Measurements from ENCODE around the gene DIRAS1. TPM values are rescaled to one million over a fixed set of nuclear protein-coding genes. Genes with fewer than 3 reads are reported as not detected.

The DIRAS1 gene
- total and polyA plus RNA-seq, 2 of the 4 experiments (the other 2 are of a cell fraction), result 1.4 to 10.3 TPM

- H2AK5ac ChIP-seq (ENCODE audit: low read depth, low read length), result no peak overlapping the region
- H3K23ac ChIP-seq (ENCODE audit: low read depth, low read length), result no peak overlapping the region
- no peak overlapping the region for H3K14ac ChIP-seq (replicated peaks; ENCODE audit: low read depth, low read length)
- ChIA-PET CTCF (no interaction called here), POLR2A (ENCODE audit: unreplicated experiment) (no interaction called here)
- H3K36me3 ChIP-seq (ENCODE audit: control insufficient read depth, insufficient read depth, low read length), result peaks cover 65% of the 10 kb centered on the region
- H3K27me3 ChIP-seq (ENCODE audit: control insufficient read depth, insufficient read depth, low read length), result no peaks in the 10 kb centered on the region
- dilution Hi-C loops (cut with HindIII; ENCODE audit: low sequenced_read_pairs, unreplicated experiment) (no loop called here), intact Hi-C loops (cut with micrococcal nuclease) (no loop called here), in situ Hi-C loops (cut with MboI; ENCODE audit: low sequenced_read_pairs) (no loop called here)
- H2AFZ ChIP-seq (replicated peaks; ENCODE audit: low read length, poor library complexity), result no peak overlapping the region
- H3K27ac ChIP-seq (ENCODE audit: insufficient read depth, low read length), result no peak overlapping the region
- DNase-seq (no peak), ATAC-seq (ENCODE audit: low read depth) (no peak)
- H3K18ac ChIP-seq (ENCODE audit: low read depth, low read length), result no peak overlapping the region
- TF ChIP-seq BHLHE40 (IDR thresholded peaks at IDR 0.05; ENCODE audit: low read depth, low read length) (no peak), MAFK (IDR thresholded peaks at IDR 0.05; ENCODE audit: low read depth, low read length) (no peak), RFX5 (IDR thresholded peaks at IDR 0.05; ENCODE audit: low read depth, low read length) (no peak), RCOR1 (IDR thresholded peaks at IDR 0.05; ENCODE audit: insufficient replicate concordance, low read length) (no peak), SMC3 (IDR thresholded peaks at IDR 0.05; ENCODE audit: low read depth, low read length) (no peak), POLR2A (IDR thresholded peaks at IDR 0.05; ENCODE audit: low read depth, low read length) (no peak), FOS (IDR thresholded peaks at IDR 0.05; ENCODE audit: low read depth, low read length) (no peak), MAZ (IDR thresholded peaks at IDR 0.05; ENCODE audit: borderline replicate concordance, low read depth, low read length) (no peak)
- TF ChIP-seq, protein P1, sequence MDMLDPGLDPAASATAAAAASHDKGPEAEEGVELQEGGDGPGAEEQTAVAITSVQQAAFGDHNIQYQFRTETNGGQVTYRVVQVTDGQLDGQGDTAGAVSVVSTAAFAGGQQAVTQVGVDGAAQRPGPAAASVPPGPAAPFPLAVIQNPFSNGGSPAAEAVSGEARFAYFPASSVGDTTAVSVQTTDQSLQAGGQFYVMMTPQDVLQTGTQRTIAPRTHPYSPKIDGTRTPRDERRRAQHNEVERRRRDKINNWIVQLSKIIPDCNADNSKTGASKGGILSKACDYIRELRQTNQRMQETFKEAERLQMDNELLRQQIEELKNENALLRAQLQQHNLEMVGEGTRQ (IDR thresholded peaks at IDR 0.05; ENCODE audit: low read depth, low read length), result no peak
- H4K91ac ChIP-seq (ENCODE audit: insufficient read depth, low read depth, low read length), result no peak overlapping the region
- no peak overlapping the region for H4K5ac ChIP-seq (ENCODE audit: low read depth, low read length)
- H3K9ac ChIP-seq (ENCODE audit: low read depth, low read length), result no peak overlapping the region
- H3K79me1 ChIP-seq (ENCODE audit: low read depth in 1 of 2, low read length in 2 of 2), result peaks cover 0 to 25% of the 10 kb centered on the region in 2 experiments; a peak in 1 of 4 replicates
- H2BK5ac ChIP-seq (ENCODE audit: low read depth, low read length, poor library complexity, severe bottlenecking), result no peak overlapping the region
- H3K9me1 ChIP-seq (ENCODE audit: insufficient read depth, low read length), result no peaks in the 10 kb centered on the region
- H3K9me3 ChIP-seq (ENCODE audit: control insufficient read depth, insufficient read depth, low read length), result no peaks in the 10 kb centered on the region
- H4K20me1 ChIP-seq (ENCODE audit: insufficient read depth, low read length), result peaks cover 25% of the 10 kb centered on the region
- H2BK20ac ChIP-seq (ENCODE audit: low read depth, low read length), result no peak overlapping the region
- H3K4ac ChIP-seq (ENCODE audit: low read depth, low read length), result no peak overlapping the region
- no TSS peak for BruUV-seq (replicated peaks)
- H4K8ac ChIP-seq (ENCODE audit: low read depth in 2 of 2, low read length in 2 of 2), result no peak overlapping the region
- 96% methylated on average over 16 of the region's 21 CpGs; no CpG with 5 or more reads in 1 of the 2 experiments for WGBS, 2 experiments (ENCODE audit: extremely low coverage in 2 of 2, insufficient read length in 1 of 2)
- H2BK120ac ChIP-seq (ENCODE audit: low read depth, low read length), result no peak overlapping the region
- H3K4me1 ChIP-seq (ENCODE audit: control insufficient read depth, insufficient read depth, low read length), result no peaks in the 10 kb centered on the region
- no peak overlapping the region for H3K56ac ChIP-seq (ENCODE audit: extremely low read depth, insufficient read depth, low read length)
- no peak overlapping the region for H3K4me2 ChIP-seq (ENCODE audit: low read depth, low read length)
- H3K4me3 ChIP-seq (ENCODE audit: insufficient read depth, low read depth, low read length), result no peak overlapping the region
- no peak overlapping the region for H2AK9ac ChIP-seq (replicated peaks; ENCODE audit: low read depth, low read length, poor library complexity)
- H2BK15ac ChIP-seq (ENCODE audit: low read depth, low read length), result no peak overlapping the region
Observed at GRCh38 chr19:2764945-2765344, 43.8 kb upstream of the DIRAS1 start.
